Adrenal gland (tissue), 12 donors: ENCODE data around the gene ELAVL2. TPM values are rescaled to one million over a fixed set of nuclear protein-coding genes. Genes with fewer than 3 reads are reported as not detected.

Experiments
- DNase-seq, 7 donors: peaks; one replicate each; pipeline ENCODE4 v3.0.0-alpha.2; 2019 to 2020
- H3K27ac ChIP-seq, 5 donors: fragments of 200-600 bp; sonication (generic) in 4 of 5; 1 replicate in 3 of 5; 2 replicates in 2 of 5; pipeline versions ENCODE4 v1.5.1 to v1.8.0; 2016 to 2020; ENCODE audit warnings: mild to moderate bottlenecking in 1 of 5
- H3K27me3 ChIP-seq: fragments of 200-600 bp; 2 replicates; pipeline ENCODE4 v1.8.0; 2021
- H3K36me3 ChIP-seq, 2 donors: fragments of 200-600 bp; replicated peaks in 1 of 2; 1 replicate in 1 of 2; 2 replicates in 1 of 2; pipeline versions ENCODE4 v1.5.1 to v1.8.0; 2018 to 2022
- H3K4me1 ChIP-seq, 2 donors: fragments of 200-600 bp; replicated peaks in 1 of 2; 1 replicate in 1 of 2; 2 replicates in 1 of 2; pipeline versions ENCODE4 v1.5.1 to v1.8.0; 2018 to 2021
- H3K4me3 ChIP-seq, 4 donors: fragments of 200-600 bp; sonication (generic) in 3 of 4; one replicate each; pipeline ENCODE4 v1.5.1; 2016 to 2018
- H3K9me3 ChIP-seq, 3 donors: fragments of 200-600 bp; sonication (generic) in 1 of 3; replicated peaks in 1 of 3; 1 replicate in 2 of 3; 2 replicates in 1 of 3; pipeline versions ENCODE4 v1.5.1 to v1.8.0; 2016 to 2021
- POLR2A ChIP-seq, 2 donors: fragments of 450-650 bp; IDR thresholded peaks; one replicate each; pipeline ENCODE4 v1.6.1; 2017; ENCODE audit warnings: antibody characterized with exemption in 2 of 2, mild to moderate bottlenecking in 2 of 2, moderate library complexity in 1 of 2
- WGBS, 4 donors: extraction: QIAGEN DNeasy Blood & Tissue Kit in 2 of 4; methylation state at CpG; one replicate each; pipeline versions ENCODE4 v1.1.5 to v1.1.7; 2013 to 2017; 5-methylcytosine and 5-hydroxymethylcytosine counted together
- intact Hi-C, 2 donors: fragments of 100-400 bp; cut with DNase I; formaldehyde crosslinking; loops; one replicate each; pipeline versions ENCODE4 v1.14.1 to v1.15.0; 2022 to 2023
- polyA plus RNA-seq, 3 donors: library from polyadenylated mRNA; stranded (reverse); fragments of 200-250 nt in 2 of 3; fragments of 350-450 nt in 1 of 3; fragmentation: Illumina TruSeq in 1 of 3; extraction: RNeasy Lipid Tissue Mini Kit (QIAGEN cat#74804) in 1 of 3; gene quantifications; one replicate each; pipeline ENCODE4 v1.2.3, GENCODE V29; 2013 to 2014
- total RNA-seq, 9 donors: library from RNA; depleted of rRNA in 4 of 9; stranded (reverse); fragments of >200 nt in 4 of 9; fragments of 120-200 nt in 1 of 9; fragmentation: NEBNext Ultra II Directional in 1 of 9; extraction: Animal tissue kit (Norgen Biotek cat#: 25700) in 1 of 9; gene quantifications; one replicate each; pipeline versions ENCODE4 v1.1.0 to v1.2.4, GENCODE V29; 2013 to 2023
- TF ChIP-seq, protein P1 (sequence below), 6 experiments: fragments of 450-650 bp in 4 of 6; fragments of 200-600 bp in 2 of 6; sonication (generic) in 1 of 6; IDR thresholded peaks; 1 replicate in 5 of 6; 2 replicates in 1 of 6; pipeline versions ENCODE4 v1.5.1 to v1.8.0; 2016 to 2021; ENCODE audit warnings: antibody characterized with exemption in 6 of 6, mild to moderate bottlenecking in 2 of 6, moderate library complexity in 1 of 6
- donor health status: healthy with polysubstance abuse.
- donor health status: Bipolar disorder and iron deficiency.
- donor health status: DM: yes; HTN: yes; CAD: no.
- donor health status: DM: no; HTN: no; CAD: no.
- donor health status: DM: no; HTN: no; CAD: no.
- donor health status: DM: yes; HTN: yes; CAD: no.

The ELAVL2 gene
- total and polyA plus RNA-seq, 12 donors: 0.24 to 13.6 (median 0.94) TPM; not detected in 1

DNA sequence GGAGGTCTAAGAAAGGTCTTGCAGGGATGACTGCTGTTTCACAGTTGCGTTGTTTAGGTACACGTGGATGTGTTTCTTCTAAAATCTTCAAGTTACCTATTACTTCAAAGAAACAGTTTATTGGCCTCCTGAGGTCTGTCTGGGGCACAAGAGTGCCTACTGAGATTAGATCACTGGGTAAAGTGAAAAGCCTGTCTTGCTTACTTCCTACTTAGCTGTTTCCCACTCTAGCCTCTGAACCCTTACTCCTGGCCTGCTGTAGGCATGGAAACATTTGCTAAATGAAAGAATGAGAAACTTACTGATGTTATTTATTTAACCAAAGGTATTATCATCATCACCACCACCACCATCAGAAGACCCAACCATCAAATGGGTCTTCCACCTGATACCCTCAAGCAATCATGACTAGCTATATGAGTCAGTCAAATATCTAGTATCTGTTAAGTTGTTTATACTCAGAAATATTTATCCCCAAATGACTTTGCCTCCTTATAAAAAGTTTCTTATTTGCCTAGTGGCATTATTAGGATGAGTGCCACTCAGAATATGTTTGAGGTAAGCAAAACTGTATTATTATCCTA lies 92.5 kb downstream of the ELAVL2 start:
- Histone ChIP-seq H3K4me1 (no peaks in the 10 kb centered on the region), H3K4me3 (no peak overlapping the region), H3K27me3 (no peaks in the 10 kb centered on the region), H3K9me3 (no peaks in the 10 kb centered on the region), H3K27ac (no peak overlapping the region), H3K36me3 (no peaks in the 10 kb centered on the region)
- TF ChIP-seq POLR2A (IDR thresholded peaks at IDR 0.05): no peak
- TF ChIP-seq, protein P1, sequence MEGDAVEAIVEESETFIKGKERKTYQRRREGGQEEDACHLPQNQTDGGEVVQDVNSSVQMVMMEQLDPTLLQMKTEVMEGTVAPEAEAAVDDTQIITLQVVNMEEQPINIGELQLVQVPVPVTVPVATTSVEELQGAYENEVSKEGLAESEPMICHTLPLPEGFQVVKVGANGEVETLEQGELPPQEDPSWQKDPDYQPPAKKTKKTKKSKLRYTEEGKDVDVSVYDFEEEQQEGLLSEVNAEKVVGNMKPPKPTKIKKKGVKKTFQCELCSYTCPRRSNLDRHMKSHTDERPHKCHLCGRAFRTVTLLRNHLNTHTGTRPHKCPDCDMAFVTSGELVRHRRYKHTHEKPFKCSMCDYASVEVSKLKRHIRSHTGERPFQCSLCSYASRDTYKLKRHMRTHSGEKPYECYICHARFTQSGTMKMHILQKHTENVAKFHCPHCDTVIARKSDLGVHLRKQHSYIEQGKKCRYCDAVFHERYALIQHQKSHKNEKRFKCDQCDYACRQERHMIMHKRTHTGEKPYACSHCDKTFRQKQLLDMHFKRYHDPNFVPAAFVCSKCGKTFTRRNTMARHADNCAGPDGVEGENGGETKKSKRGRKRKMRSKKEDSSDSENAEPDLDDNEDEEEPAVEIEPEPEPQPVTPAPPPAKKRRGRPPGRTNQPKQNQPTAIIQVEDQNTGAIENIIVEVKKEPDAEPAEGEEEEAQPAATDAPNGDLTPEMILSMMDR (IDR thresholded peaks at IDR 0.05): no peak
- intact Hi-C loops: no loop called here
- WGBS, 4 donors: 84 to 93% (median 89%) methylated on average over 2 of the region's 2 CpGs
- no peak for DNase-seq

DNA sequence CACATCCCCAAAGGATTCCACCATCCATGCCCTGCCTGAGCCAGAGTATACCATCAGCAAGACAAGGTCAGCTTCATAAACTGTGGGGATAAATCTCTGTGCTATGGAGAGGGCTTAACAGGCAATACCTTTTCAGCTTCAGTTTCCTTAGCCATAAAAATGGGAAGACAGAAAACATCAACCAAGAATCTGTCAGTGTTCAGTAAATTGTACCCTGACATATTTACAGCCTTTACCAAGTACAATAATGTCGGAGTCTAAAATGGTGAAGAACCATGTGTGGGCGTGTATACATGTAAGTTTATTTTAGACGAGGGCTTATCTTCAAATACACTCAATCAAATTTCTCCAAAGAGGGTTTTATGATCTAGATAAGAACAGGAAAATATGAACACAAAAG lies 94.7 kb downstream of the ELAVL2 start:
- 56 to 68% (median 62%) methylated on average over 3 of the region's 3 CpGs for WGBS, 4 donors

DNA sequence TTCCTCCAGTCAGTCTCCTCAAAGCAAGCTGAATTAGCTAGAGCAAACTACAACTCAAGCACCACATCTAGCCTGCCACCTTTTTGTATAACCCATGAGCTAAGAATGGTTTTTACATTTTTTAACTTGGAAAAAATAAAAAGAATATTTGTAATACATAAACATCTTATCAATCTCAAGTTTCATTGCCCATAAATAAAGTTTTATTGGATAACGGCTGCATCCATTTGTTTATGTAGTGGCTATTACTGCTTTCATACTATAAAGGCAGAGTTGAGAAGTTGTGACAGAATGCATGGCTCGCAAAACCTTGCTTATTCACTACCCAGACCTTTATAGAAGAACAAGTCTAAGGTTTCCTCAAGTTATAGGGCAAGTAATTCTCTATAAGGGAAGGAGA lies 95.7 kb downstream of the ELAVL2 start:
- Histone ChIP-seq H3K4me3 (no peak overlapping the region), H3K4me1 (no peaks in the 10 kb centered on the region), H3K27ac (no peak overlapping the region), H3K27me3 (no peaks in the 10 kb centered on the region), H3K9me3 (no peaks in the 10 kb centered on the region), H3K36me3 (no peaks in the 10 kb centered on the region)
- 86 to 96% (median 92%) methylated on average over 2 of the region's 2 CpGs for WGBS, 4 donors
- no peak for DNase-seq
- TF ChIP-seq, protein P1 (IDR thresholded peaks at IDR 0.05): no peak
- TF ChIP-seq POLR2A (IDR thresholded peaks at IDR 0.05): no peak
- intact Hi-C loops: no loop called here

More for the DNA sequence above, 94.7 kb downstream of the ELAVL2 start:
- intact Hi-C loops: no loop called here
- no peaks in the 10 kb centered on the region for H3K9me3 ChIP-seq
- H3K27me3 ChIP-seq: no peaks in the 10 kb centered on the region
- no peaks in the 10 kb centered on the region for H3K36me3 ChIP-seq
- no peaks in the 10 kb centered on the region for H3K4me1 ChIP-seq
- H3K27ac ChIP-seq: no peak overlapping the region
- DNase-seq: no peak
- no peak overlapping the region for H3K4me3 ChIP-seq
- TF ChIP-seq, protein P1 (IDR thresholded peaks at IDR 0.05): no peak
- no peak for TF ChIP-seq POLR2A (IDR thresholded peaks at IDR 0.05)

DNA sequence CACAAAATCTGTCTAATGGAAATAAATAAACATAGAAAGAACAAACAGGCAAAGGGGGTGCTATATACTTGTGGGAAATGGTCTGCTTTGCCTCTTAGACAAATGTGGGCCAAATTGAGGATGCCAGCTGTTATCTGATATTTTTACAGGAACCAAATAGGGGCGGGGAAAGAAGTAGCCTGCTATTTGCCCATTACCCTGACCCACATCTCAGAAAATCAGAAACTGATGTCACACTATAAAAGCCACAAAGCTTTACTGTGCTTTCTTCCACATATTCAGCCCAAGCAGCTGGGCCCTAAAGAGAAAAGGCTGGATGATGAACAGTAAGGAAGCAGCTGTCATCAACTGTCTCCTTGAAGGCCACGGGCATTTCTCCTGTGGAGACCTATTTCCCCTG lies 97.3 kb downstream of the ELAVL2 start:
- no peaks in the 10 kb centered on the region for H3K4me1 ChIP-seq
- no peaks in the 10 kb centered on the region for H3K9me3 ChIP-seq
- no peak for TF ChIP-seq POLR2A (IDR thresholded peaks at IDR 0.05)
- TF ChIP-seq, protein P1 (IDR thresholded peaks at IDR 0.05): no peak
- H3K36me3 ChIP-seq: no peaks in the 10 kb centered on the region
- intact Hi-C loops: no loop called here
- DNase-seq: no peak
- no peak overlapping the region for H3K27ac ChIP-seq
- no peak overlapping the region for H3K4me3 ChIP-seq
- no peaks in the 10 kb centered on the region for H3K27me3 ChIP-seq
- WGBS, 4 donors: 81 to 86% (median 84%) methylated on average over 2 of the region's 2 CpGs
